ENCODE measurements around the gene ARID1A.

ARID1A gene

GRCh38 chr1:26761217-26761616, 65.4 kb downstream of the ARID1A start:
- no peak for DNase-seq (ENCODE audit: low read depth)

GRCh38 chr1:26767714-26768113, 71.9 kb downstream of the ARID1A start:
- DNase-seq (ENCODE audit: low read depth) = no peak

GRCh38 chr1:26768755-26769154, 72.9 kb downstream of the ARID1A start:
- no peak for DNase-seq (ENCODE audit: low read depth)

GRCh38 chr1:26771285-26771642, 75.4 kb downstream of the ARID1A start:
- DNase-seq (ENCODE audit: low read depth) = no peak

- DNase-seq (ENCODE audit: low read depth) = no peak
These were observed 76.0 kb downstream of the ARID1A start for GRCh38 chr1:26771643-26772321.

- no peak for DNase-seq (ENCODE audit: low read depth)
These were observed 76.9 kb downstream of the ARID1A start for GRCh38 chr1:26772687-26773086.

GRCh38 chr1:26774462-26774861, 78.6 kb downstream of the ARID1A start:
- DNase-seq (ENCODE audit: low read depth) = no peak

- no peak for DNase-seq (ENCODE audit: low read depth)
These were observed 79.9 kb downstream of the ARID1A start for GRCh38 chr1:26775666-26776065.

- no peak for DNase-seq (ENCODE audit: low read depth)
These were observed 83.4 kb downstream of the ARID1A start for GRCh38 chr1:26779098-26779668.

- no peak for DNase-seq (ENCODE audit: low read depth)
These were observed 84.6 kb downstream of the ARID1A start for GRCh38 chr1:26780344-26780957.

- DNase-seq (ENCODE audit: low read depth) = no peak
These were observed 85.5 kb downstream of the ARID1A start for GRCh38 chr1:26781206-26781825.

- no peak for DNase-seq (ENCODE audit: low read depth)
These were observed 86.9 kb downstream of the ARID1A start for GRCh38 chr1:26782521-26783212.

- no peak for DNase-seq (ENCODE audit: low read depth)
These were observed 87.8 kb downstream of the ARID1A start for GRCh38 chr1:26783646-26784022.

GRCh38 chr1:26784023-26784871, 88.4 kb downstream of the ARID1A start:
- DNase-seq (ENCODE audit: low read depth) = no peak

GRCh38 chr1:26784886-26785285, 89.1 kb downstream of the ARID1A start:
- no peak for DNase-seq (ENCODE audit: low read depth)

GRCh38 chr1:26785611-26786436, 90.0 kb downstream of the ARID1A start:
- DNase-seq (ENCODE audit: low read depth) = no peak

GRCh38 chr1:26786437-26787380, 90.9 kb downstream of the ARID1A start:
- DNase-seq (ENCODE audit: low read depth) = no peak

- DNase-seq (ENCODE audit: low read depth) = peak; percentile 64
These were observed 91.5 kb downstream of the ARID1A start for GRCh38 chr1:26787381-26787705.

GRCh38 chr1:26787706-26788514, 92.1 kb downstream of the ARID1A start, which contains the start of gene PIGV:
Gene PIGV (plus strand): TSS chr1:26787950. CDS start chr1:26790816, 2,866 bp downstream.
- DNase-seq (ENCODE audit: low read depth) = peak; percentile 81
